Fibroblast of pulmonary artery (primary cell): ENCODE data around the gene HPS1.

Experiments used
- DNase-seq: peaks from one replicate; pipeline ENCODE4 v3.0.0-alpha.2; 2010; ENCODE audit warnings: low read depth
- H3K4me3 ChIP-seq: replicated peaks from 2 replicates; pipeline ENCODE4 v1.5.1; 2011; ENCODE audit warnings: low read depth, mild to moderate bottlenecking, control low read depth, low read length, moderate library complexity
- CTCF ChIP-seq: IDR thresholded peaks from 2 replicates; pipeline ENCODE4 v1.5.1; 2011; ENCODE audit warnings: mild to moderate bottlenecking, control low read depth, low read length, inconsistent platforms; ENCODE audit errors: missing control alignments

Gene HPS1

DNA sequence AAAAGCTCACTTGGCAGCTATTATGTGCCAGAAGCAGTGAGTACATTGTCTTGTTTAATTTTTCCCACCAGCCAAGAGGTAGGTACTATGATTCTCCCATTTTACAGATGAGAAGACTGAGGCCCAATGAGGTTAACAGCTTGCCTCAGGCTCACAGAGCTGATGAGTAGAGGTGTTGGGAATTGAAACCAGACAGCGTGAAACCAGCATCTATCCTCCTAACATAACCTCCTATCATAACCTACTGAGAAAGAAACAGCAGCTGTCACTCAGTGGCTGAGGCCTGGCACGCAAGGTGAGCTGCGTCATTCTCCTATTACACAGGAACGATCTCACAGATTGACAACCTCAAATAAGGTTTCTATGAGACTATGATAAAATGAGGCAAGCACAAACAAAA lies 37.9 kb downstream of the HPS1 start:
- no peak for DNase-seq
- no peak overlapping the region for H3K4me3 ChIP-seq
- TF ChIP-seq CTCF: no peak

DNA sequence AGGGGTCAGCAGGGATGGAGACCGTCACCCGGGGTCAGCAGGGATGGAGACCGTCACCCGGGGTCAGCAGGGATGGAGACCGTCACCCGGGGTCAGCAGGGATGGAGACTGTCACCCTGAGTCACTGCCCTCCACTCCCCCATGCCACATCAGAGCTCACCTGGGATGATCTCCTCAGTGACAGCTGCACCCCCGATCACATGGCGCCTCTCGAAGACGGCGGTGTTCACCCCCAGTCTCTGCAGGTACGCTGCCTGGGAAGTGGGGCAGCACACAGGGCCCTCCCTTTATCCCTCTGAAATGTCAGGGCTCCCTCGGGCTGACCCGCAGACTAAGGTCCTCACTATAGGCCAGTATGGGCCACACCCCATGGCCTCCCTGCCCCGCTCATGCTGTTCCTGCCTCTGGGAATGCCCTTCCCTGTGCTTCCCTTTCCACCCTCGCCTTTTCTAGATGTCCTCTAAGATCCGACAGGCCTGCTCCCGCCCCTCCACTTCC lies 38.9 kb downstream of the HPS1 start:
- H3K4me3 ChIP-seq: no peak overlapping the region
- no peak for DNase-seq
- TF ChIP-seq CTCF: no peak

DNA sequence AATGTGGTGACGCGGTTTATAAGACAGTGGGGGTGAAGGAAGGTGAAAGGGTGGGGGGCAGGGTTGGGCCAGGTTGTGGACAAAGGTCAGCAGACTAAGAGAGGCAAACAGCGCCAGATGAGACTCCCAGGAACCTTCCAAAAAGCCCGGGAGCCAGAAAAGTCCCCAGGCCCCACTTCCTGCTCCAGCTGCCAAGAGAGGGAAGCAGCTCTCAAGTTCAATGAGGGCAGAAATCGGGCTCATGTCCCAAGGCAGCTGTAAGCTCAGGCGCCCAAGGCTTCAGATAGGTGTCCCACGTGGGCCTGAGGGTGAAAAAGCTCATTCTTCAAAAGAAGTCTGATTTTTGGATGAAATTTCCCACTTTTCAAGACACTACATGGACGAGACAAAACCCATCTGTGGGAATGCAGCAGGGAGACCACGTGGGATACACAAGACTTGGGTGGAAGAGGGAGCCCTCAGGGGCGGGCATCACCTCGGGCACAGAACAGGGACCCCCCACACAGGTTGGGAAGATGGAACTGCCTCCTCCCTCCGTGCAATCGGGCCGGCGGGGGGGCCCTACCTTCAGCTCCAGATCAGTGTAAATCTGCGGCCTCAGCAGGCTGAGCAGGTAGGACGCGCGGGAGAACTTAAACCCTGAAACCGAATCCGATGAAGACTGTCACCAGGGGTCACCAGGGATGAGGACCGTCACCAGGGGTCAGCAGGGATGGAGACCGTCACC lies 39.6 kb downstream of the HPS1 start:
- DNase-seq: no peak
- no peak overlapping the region for H3K4me3 ChIP-seq
- no peak for TF ChIP-seq CTCF

DNA sequence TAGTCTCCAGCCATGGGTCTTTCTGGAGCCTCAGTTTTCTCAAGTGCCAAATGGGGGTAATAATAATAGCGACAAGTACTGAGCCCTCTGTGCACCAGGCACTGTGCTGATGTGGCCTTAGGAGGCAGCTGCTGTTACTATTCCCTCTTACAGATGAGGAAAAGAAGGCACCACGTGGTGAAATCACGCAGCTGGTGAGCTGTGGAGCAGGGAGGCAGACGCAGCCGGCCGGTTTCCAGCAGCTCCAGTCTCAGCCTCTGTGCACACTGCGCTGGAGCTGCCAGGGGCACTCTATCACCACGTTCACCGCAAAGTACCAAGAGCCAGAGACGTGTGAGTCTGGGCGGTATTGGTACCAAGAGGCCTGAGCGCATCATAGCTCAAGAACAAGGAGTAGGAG lies 41.3 kb downstream of the HPS1 start:
- no peak overlapping the region for H3K4me3 ChIP-seq
- no peak for TF ChIP-seq CTCF
- DNase-seq: no peak

DNA sequence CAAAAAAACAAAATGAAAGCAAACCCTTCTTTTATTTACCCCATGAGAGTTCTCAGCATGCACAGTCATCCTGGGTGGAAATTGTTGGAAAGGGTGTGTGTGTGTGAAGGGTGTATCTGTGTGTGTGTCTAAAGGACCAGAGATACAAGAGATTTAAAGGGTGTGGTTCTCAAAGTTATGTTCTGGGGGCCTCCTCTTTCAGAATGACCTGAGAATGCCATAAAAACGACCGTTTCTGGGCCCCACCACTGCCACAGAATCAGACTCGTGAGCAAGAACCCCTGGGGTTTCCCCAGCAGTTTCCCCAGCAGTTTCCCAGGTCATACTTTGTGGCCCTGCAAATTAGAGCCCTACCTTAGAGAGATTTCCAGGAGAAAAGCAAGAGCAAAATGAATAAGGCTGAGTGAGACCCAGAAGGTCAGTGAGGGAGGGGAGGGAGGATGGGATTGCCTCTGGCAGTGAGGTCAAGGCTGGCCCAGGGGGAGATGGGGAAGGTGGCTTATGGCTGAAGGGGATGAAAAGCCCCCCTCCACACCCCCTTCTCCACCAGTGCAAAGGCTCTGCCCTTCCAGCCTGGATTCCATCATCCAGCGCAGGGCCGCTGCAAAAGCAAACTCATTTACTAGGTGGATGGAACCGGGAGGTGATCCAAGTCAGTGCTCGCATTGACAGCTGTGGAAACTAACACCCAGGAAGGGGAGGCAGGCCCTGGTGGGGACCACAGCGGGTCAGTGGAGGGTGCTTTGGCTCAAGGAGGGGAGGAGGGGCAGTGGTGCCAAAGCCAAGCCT lies 42.0 kb downstream of the HPS1 start:
- DNase-seq: peak; percentile 33
- no peak for TF ChIP-seq CTCF
- no peak overlapping the region for H3K4me3 ChIP-seq

DNA sequence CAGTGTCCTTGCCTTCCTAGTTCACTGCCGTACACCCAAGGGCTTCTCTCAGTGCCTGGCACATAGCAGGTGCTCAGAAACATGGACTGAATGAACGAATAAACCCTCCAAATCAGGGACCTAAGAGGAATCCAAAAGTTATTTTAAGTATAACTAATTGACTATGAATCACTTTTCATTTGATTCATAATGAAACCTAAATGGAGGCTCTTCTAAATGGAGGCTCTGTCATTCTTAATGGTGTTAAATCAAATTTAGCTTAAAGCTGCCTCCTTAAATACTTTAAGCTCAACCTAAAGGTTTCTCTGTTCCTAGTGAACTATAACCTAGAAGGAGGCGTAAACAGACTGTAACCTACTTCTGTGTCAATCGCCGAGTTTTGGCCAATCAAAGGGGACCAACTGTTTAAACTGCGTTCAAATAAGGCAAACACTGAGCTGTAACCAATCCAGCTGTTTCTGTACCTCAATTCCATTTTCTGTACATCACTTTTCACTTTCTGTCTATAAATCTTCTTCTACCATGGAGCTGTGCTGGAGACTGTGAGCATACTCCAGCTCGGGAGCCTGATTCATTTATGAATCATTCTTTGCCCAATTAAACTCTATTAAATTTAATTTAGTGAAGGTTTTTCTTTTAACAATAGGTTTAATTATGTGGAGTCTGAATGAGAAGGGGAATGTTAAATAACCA lies 42.8 kb downstream of the HPS1 start:
- H3K4me3 ChIP-seq: no peak overlapping the region
- DNase-seq: no peak
- no peak for TF ChIP-seq CTCF
